DOHH2 (cell line): ENCODE measurements around the gene TNK1.

ENCODE experiments used
- EZH2phosphoT487 ChIP-seq: fragments of 200-600 bp; sonication (generic); IDR thresholded peaks from 2 replicates; pipeline ENCODE4 v1.6.1; 2017; ENCODE audit warnings: borderline replicate concordance, mild to moderate bottlenecking, antibody characterized with exemption, low read length, moderate library complexity, mixed read lengths
- TF ChIP-seq, protein P1 (sequence below): fragments of 200-600 bp; sonication (generic); IDR thresholded peaks from one replicate; pipeline ENCODE4 v1.5.1; 2014; ENCODE audit warnings: antibody characterized with exemption, mild to moderate bottlenecking, low read depth, low read length; ENCODE audit not compliant: poor library complexity, severe bottlenecking

GRCh38 chr17:7341842-7342241, 39.0 kb upstream of the TNK1 start:
- TF ChIP-seq, protein P1, sequence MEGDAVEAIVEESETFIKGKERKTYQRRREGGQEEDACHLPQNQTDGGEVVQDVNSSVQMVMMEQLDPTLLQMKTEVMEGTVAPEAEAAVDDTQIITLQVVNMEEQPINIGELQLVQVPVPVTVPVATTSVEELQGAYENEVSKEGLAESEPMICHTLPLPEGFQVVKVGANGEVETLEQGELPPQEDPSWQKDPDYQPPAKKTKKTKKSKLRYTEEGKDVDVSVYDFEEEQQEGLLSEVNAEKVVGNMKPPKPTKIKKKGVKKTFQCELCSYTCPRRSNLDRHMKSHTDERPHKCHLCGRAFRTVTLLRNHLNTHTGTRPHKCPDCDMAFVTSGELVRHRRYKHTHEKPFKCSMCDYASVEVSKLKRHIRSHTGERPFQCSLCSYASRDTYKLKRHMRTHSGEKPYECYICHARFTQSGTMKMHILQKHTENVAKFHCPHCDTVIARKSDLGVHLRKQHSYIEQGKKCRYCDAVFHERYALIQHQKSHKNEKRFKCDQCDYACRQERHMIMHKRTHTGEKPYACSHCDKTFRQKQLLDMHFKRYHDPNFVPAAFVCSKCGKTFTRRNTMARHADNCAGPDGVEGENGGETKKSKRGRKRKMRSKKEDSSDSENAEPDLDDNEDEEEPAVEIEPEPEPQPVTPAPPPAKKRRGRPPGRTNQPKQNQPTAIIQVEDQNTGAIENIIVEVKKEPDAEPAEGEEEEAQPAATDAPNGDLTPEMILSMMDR = no peak
- no peak for TF ChIP-seq EZH2phosphoT487
